HAP-1 (cell line): Measurements from ENCODE around the gene GUCA2B.

Experiments
- DNase-seq, 2 experiments: peaks; one replicate each; pipeline ENCODE4 v3.0.0-alpha.2; 2016 to 2020; ENCODE audit warnings: low spot score in 2 of 2
- H3K27me3 ChIP-seq: fragments of 250-450 bp; sonication (Bioruptor Pico); 2 replicates; pipeline ENCODE4 v1.5.1; 2020; ENCODE audit warnings: low read depth, mild to moderate bottlenecking, moderate library complexity
- H3K36me3 ChIP-seq: fragments of 250-450 bp; sonication (Bioruptor Pico); replicated peaks from 2 replicates; pipeline ENCODE4 v1.5.1; 2020; ENCODE audit warnings: mild to moderate bottlenecking
- H3K4me1 ChIP-seq: fragments of 250-450 bp; sonication (Bioruptor Pico); 2 replicates; pipeline ENCODE4 v1.5.1; 2020; ENCODE audit warnings: mild to moderate bottlenecking
- H3K4me3 ChIP-seq: fragments of 250-450 bp; sonication (Bioruptor Pico); 2 replicates; pipeline ENCODE4 v1.5.1; 2020; ENCODE audit warnings: mild to moderate bottlenecking, moderate library complexity
- H3K9me3 ChIP-seq: fragments of 250-450 bp; sonication (Bioruptor Pico); 2 replicates; pipeline ENCODE4 v1.5.1; 2020; ENCODE audit warnings: mild to moderate bottlenecking, moderate library complexity
- in situ Hi-C: fragments of 300-500 bp; cut with MboI; formaldehyde crosslinking; loops from 3 replicates; pipeline ENCODE4 v1.14.3; 2020; ENCODE audit warnings: low sequenced_read_pairs, inconsistent platforms, mixed read lengths

GUCA2B gene

GRCh38 chr1:42177541-42177981 is 24.4 kb downstream of the GUCA2B start:
- Histone ChIP-seq H3K4me3 (no peak overlapping the region), H3K36me3 (peaks cover 12% of the 10 kb centered on the region), H3K27me3 (no peaks in the 10 kb centered on the region), H3K9me3 (no peaks in the 10 kb centered on the region), H3K4me1 (no peaks in the 10 kb centered on the region)
- DNase-seq: no peak
- in situ Hi-C loops: no loop called here

GRCh38 chr1:42178249-42178648 is 25.0 kb downstream of the GUCA2B start:
- no peak for DNase-seq
- H3K36me3 ChIP-seq: peaks cover 12% of the 10 kb centered on the region
- in situ Hi-C loops: no loop called here

GRCh38 chr1:42179275-42179674 is 26.1 kb downstream of the GUCA2B start:
- in situ Hi-C loops: no loop called here
- Histone ChIP-seq H3K4me3 (no peak overlapping the region), H3K27me3 (no peaks in the 10 kb centered on the region), H3K36me3 (peaks cover 15% of the 10 kb centered on the region), H3K9me3 (no peaks in the 10 kb centered on the region), H3K4me1 (no peaks in the 10 kb centered on the region)
- DNase-seq: no peak

More at GRCh38 chr1:42178249-42178648, 25.0 kb downstream of the GUCA2B start:
- H3K9me3 ChIP-seq: no peaks in the 10 kb centered on the region
- no peak overlapping the region for H3K4me3 ChIP-seq
- no peaks in the 10 kb centered on the region for H3K27me3 ChIP-seq
- H3K4me1 ChIP-seq: no peaks in the 10 kb centered on the region

- in situ Hi-C loops: no loop called here
- Histone ChIP-seq H3K36me3 (peaks cover 15% of the 10 kb centered on the region), H3K4me1 (no peaks in the 10 kb centered on the region), H3K9me3 (no peaks in the 10 kb centered on the region), H3K4me3 (no peak overlapping the region), H3K27me3 (no peaks in the 10 kb centered on the region)
- no peak for DNase-seq
These were observed 26.7 kb downstream of the GUCA2B start for GRCh38 chr1:42179900-42180329.

GRCh38 chr1:42181687-42182086 is 28.5 kb downstream of the GUCA2B start:
- H3K36me3 ChIP-seq: peaks cover 18% of the 10 kb centered on the region
- in situ Hi-C loops: no loop called here
- no peak for DNase-seq

GRCh38 chr1:42183210-42183956 is 30.2 kb downstream of the GUCA2B start:
- DNase-seq: no peak
- no peaks in the 10 kb centered on the region for H3K4me1 ChIP-seq
- no peaks in the 10 kb centered on the region for H3K9me3 ChIP-seq
- H3K27me3 ChIP-seq: no peaks in the 10 kb centered on the region
- H3K4me3 ChIP-seq: no peak overlapping the region
- peaks cover 28% of the 10 kb centered on the region for H3K36me3 ChIP-seq
- in situ Hi-C loops: no loop called here

More at GRCh38 chr1:42181687-42182086, 28.5 kb downstream of the GUCA2B start:
- Histone ChIP-seq H3K27me3 (no peaks in the 10 kb centered on the region), H3K9me3 (no peaks in the 10 kb centered on the region), H3K4me1 (no peaks in the 10 kb centered on the region), H3K4me3 (no peak overlapping the region)

- Histone ChIP-seq H3K27me3 (no peaks in the 10 kb centered on the region), H3K4me1 (no peaks in the 10 kb centered on the region), H3K36me3 (peaks cover 30% of the 10 kb centered on the region), H3K9me3 (no peaks in the 10 kb centered on the region), H3K4me3 (no peak overlapping the region)
- DNase-seq: no peak
- in situ Hi-C loops: no loop called here
These were observed 30.7 kb downstream of the GUCA2B start for GRCh38 chr1:42183957-42184268.

- Histone ChIP-seq H3K4me3 (no peak overlapping the region), H3K9me3 (no peaks in the 10 kb centered on the region), H3K4me1 (no peaks in the 10 kb centered on the region), H3K36me3 (peaks cover 30% of the 10 kb centered on the region), H3K27me3 (no peaks in the 10 kb centered on the region)
- no peak for DNase-seq
- in situ Hi-C loops: no loop called here
These were observed 31.4 kb downstream of the GUCA2B start for GRCh38 chr1:42184616-42185015.

- Histone ChIP-seq H3K27me3 (no peaks in the 10 kb centered on the region), H3K4me3 (no peak overlapping the region), H3K9me3 (no peaks in the 10 kb centered on the region), H3K4me1 (no peaks in the 10 kb centered on the region), H3K36me3 (peaks cover 39% of the 10 kb centered on the region)
- in situ Hi-C loops: no loop called here
- DNase-seq: no peak
These were observed 32.9 kb downstream of the GUCA2B start for GRCh38 chr1:42186152-42186551.

- DNase-seq: no peak
- H3K27me3 ChIP-seq: no peaks in the 10 kb centered on the region
- in situ Hi-C loops: no loop called here
- H3K36me3 ChIP-seq: peaks cover 54% of the 10 kb centered on the region
- no peak overlapping the region for H3K4me3 ChIP-seq
- no peaks in the 10 kb centered on the region for H3K9me3 ChIP-seq
- H3K4me1 ChIP-seq: peaks cover 8% of the 10 kb centered on the region; the same call in 1 of the 2 replicates
These were observed 37.0 kb downstream of the GUCA2B start for GRCh38 chr1:42189931-42190853.

GRCh38 chr1:42191319-42191718 is 38.1 kb downstream of the GUCA2B start:
- Histone ChIP-seq H3K36me3 (peaks cover 56% of the 10 kb centered on the region), H3K9me3 (no peaks in the 10 kb centered on the region), H3K4me3 (no peak overlapping the region), H3K27me3 (no peaks in the 10 kb centered on the region), H3K4me1 (peaks cover 8% of the 10 kb centered on the region; the same call in 1 of the 2 replicates)
- DNase-seq: no peak
- in situ Hi-C loops: no loop called here

GRCh38 chr1:42192106-42192505 is 38.9 kb downstream of the GUCA2B start:
- Histone ChIP-seq H3K36me3 (peaks cover 50% of the 10 kb centered on the region), H3K4me1 (peaks cover 8% of the 10 kb centered on the region; the same call in 1 of the 2 replicates), H3K4me3 (no peak overlapping the region), H3K9me3 (no peaks in the 10 kb centered on the region), H3K27me3 (no peaks in the 10 kb centered on the region)
- in situ Hi-C loops: no loop called here
- no peak for DNase-seq

GRCh38 chr1:42195841-42196240 is 42.6 kb downstream of the GUCA2B start:
- Histone ChIP-seq H3K4me1 (peaks cover 8% of the 10 kb centered on the region; the same call in 1 of the 2 replicates), H3K27me3 (no peaks in the 10 kb centered on the region), H3K36me3 (peaks cover 27% of the 10 kb centered on the region), H3K4me3 (no peak overlapping the region), H3K9me3 (no peaks in the 10 kb centered on the region)
- DNase-seq: no peak
- in situ Hi-C loops: no loop called here

GRCh38 chr1:42198251-42198650 is 45.0 kb downstream of the GUCA2B start:
- in situ Hi-C loops: no loop called here
- Histone ChIP-seq H3K4me1 (no peaks in the 10 kb centered on the region), H3K36me3 (peaks cover 19% of the 10 kb centered on the region), H3K9me3 (no peaks in the 10 kb centered on the region), H3K4me3 (no peak overlapping the region), H3K27me3 (no peaks in the 10 kb centered on the region)
- no peak for DNase-seq
